ENCODE measurements around the gene UBALD2.
A peak's percentile ranks its signal among the peaks of the same experiment; 100 is the strongest.
"Not testable (repeated sequence)": the region's sequence is repeated elsewhere in the genome, so short reads cannot be mapped to it uniquely, and the experiment has no call there.

Gene UBALD2

GRCh38 chr17:76239538-76240274 is 25.4 kb upstream of the UBALD2 start:
- DNase-seq (ENCODE audit: low spot score): no peak
- peaks cover 5% of the 10 kb centered on the region for H3K27me3 Mint-ChIP-seq (ENCODE audit: low read depth)
- no peaks in the 10 kb centered on the region for H3K9me3 Mint-ChIP-seq
- peak overlapping the region; percentile 73 for H3K27ac Mint-ChIP-seq
- peaks cover 24% of the 10 kb centered on the region for H3K36me3 Mint-ChIP-seq (ENCODE audit: low read depth)
- H3K4me3 Mint-ChIP-seq: peak overlapping the region; percentile 86
- H3K4me1 Mint-ChIP-seq (ENCODE audit: low read depth): peaks cover 52% of the 10 kb centered on the region

GRCh38 chr17:76240461-76241203 is 24.5 kb upstream of the UBALD2 start, which contains the start of gene RNF157:
Gene RNF157, minus strand, starts transcription at chr17:76240493. Its CDS starts 253 bp downstream, at chr17:76240240.
- H3K27ac Mint-ChIP-seq: peak within 1 kb of the TSS; percentile 94
- H3K4me1 Mint-ChIP-seq (ENCODE audit: low read depth): peaks cover 56% of the 10 kb centered on the region
- peak; percentile 71 for DNase-seq (ENCODE audit: low spot score)
- peaks cover 24% of the 10 kb centered on the region for H3K36me3 Mint-ChIP-seq (ENCODE audit: low read depth)
- peaks cover 5% of the 10 kb centered on the region for H3K27me3 Mint-ChIP-seq (ENCODE audit: low read depth)
- H3K4me3 Mint-ChIP-seq: peak within 1 kb of the TSS; percentile 95
- H3K9me3 Mint-ChIP-seq: no peaks in the 10 kb centered on the region

GRCh38 chr17:76241204-76241538 is 24.0 kb upstream of the UBALD2 start:
- peaks cover 61% of the 10 kb centered on the region for H3K4me1 Mint-ChIP-seq (ENCODE audit: low read depth)
- peak overlapping the region; percentile 95 for H3K4me3 Mint-ChIP-seq
- peak overlapping the region; percentile 94 for H3K27ac Mint-ChIP-seq
- no peak for DNase-seq (ENCODE audit: low spot score)
- H3K9me3 Mint-ChIP-seq: no peaks in the 10 kb centered on the region
- peaks cover 5% of the 10 kb centered on the region for H3K27me3 Mint-ChIP-seq (ENCODE audit: low read depth)
- peaks cover 24% of the 10 kb centered on the region for H3K36me3 Mint-ChIP-seq (ENCODE audit: low read depth)

GRCh38 chr17:76241691-76242255 is 23.4 kb upstream of the UBALD2 start:
- peaks cover 20% of the 10 kb centered on the region for H3K36me3 Mint-ChIP-seq (ENCODE audit: low read depth)
- H3K27ac Mint-ChIP-seq: no peak overlapping the region
- peak overlapping the region; percentile 95 for H3K4me3 Mint-ChIP-seq
- no peaks in the 10 kb centered on the region for H3K9me3 Mint-ChIP-seq
- H3K4me1 Mint-ChIP-seq (ENCODE audit: low read depth): peaks cover 62% of the 10 kb centered on the region
- peaks cover 5% of the 10 kb centered on the region for H3K27me3 Mint-ChIP-seq (ENCODE audit: low read depth)
- DNase-seq (ENCODE audit: low spot score): no peak

- Mint-ChIP-seq H3K27ac (no peak overlapping the region), H3K4me3 (no peak overlapping the region), H3K4me1 (ENCODE audit: low read depth) (peaks cover 60% of the 10 kb centered on the region), H3K9me3 (no peaks in the 10 kb centered on the region), H3K27me3 (ENCODE audit: low read depth) (peaks cover 5% of the 10 kb centered on the region), H3K36me3 (ENCODE audit: low read depth) (peaks cover 6% of the 10 kb centered on the region)
- DNase-seq (ENCODE audit: low spot score): no peak
Observed at GRCh38 chr17:76243826-76244679, 21.1 kb upstream of the UBALD2 start.

- not testable (repeated sequence) for H3K27me3 Mint-ChIP-seq (ENCODE audit: low read depth); DNase-seq (ENCODE audit: low spot score); H3K4me3 Mint-ChIP-seq; H3K36me3 Mint-ChIP-seq (ENCODE audit: low read depth); H3K9me3 Mint-ChIP-seq
- H3K27ac Mint-ChIP-seq: peak overlapping the region; percentile 43
- peaks cover 59% of the 10 kb centered on the region for H3K4me1 Mint-ChIP-seq (ENCODE audit: low read depth)
Observed at GRCh38 chr17:76244721-76245120, 20.4 kb upstream of the UBALD2 start.

GRCh38 chr17:76246080-76247066 is 18.8 kb upstream of the UBALD2 start:
- Mint-ChIP-seq H3K27me3 (ENCODE audit: low read depth) (no peaks in the 10 kb centered on the region), H3K36me3 (ENCODE audit: low read depth) (peaks cover 2% of the 10 kb centered on the region), H3K4me1 (ENCODE audit: low read depth) (peaks cover 60% of the 10 kb centered on the region), H3K27ac (peak overlapping the region; percentile 93), H3K4me3 (peak overlapping the region; percentile 64), H3K9me3 (no peaks in the 10 kb centered on the region)
- peak; percentile 84 for DNase-seq (ENCODE audit: low spot score)

- peak overlapping the region; percentile 93 for H3K27ac Mint-ChIP-seq
- peaks cover 65% of the 10 kb centered on the region for H3K4me1 Mint-ChIP-seq (ENCODE audit: low read depth)
- H3K4me3 Mint-ChIP-seq: no peak overlapping the region
Observed at GRCh38 chr17:76247304-76247703, 17.8 kb upstream of the UBALD2 start.

GRCh38 chr17:76248013-76248782 is 16.9 kb upstream of the UBALD2 start:
- Mint-ChIP-seq H3K4me1 (ENCODE audit: low read depth) (peaks cover 68% of the 10 kb centered on the region), H3K27me3 (ENCODE audit: low read depth) (no peaks in the 10 kb centered on the region), H3K27ac (peak overlapping the region; percentile 72), H3K4me3 (peak overlapping the region; percentile 19), H3K9me3 (no peaks in the 10 kb centered on the region), H3K36me3 (ENCODE audit: low read depth) (no peaks in the 10 kb centered on the region)
- no peak for DNase-seq (ENCODE audit: low spot score)

More at GRCh38 chr17:76247304-76247703, 17.8 kb upstream of the UBALD2 start:
- no peaks in the 10 kb centered on the region for H3K9me3 Mint-ChIP-seq
- H3K27me3 Mint-ChIP-seq (ENCODE audit: low read depth): no peaks in the 10 kb centered on the region
- H3K36me3 Mint-ChIP-seq (ENCODE audit: low read depth): no peaks in the 10 kb centered on the region
- DNase-seq (ENCODE audit: low spot score): no peak

- no peak overlapping the region for H3K27ac Mint-ChIP-seq
- no peaks in the 10 kb centered on the region for H3K36me3 Mint-ChIP-seq (ENCODE audit: low read depth)
- DNase-seq (ENCODE audit: low spot score): no peak
- peaks cover 58% of the 10 kb centered on the region for H3K4me1 Mint-ChIP-seq (ENCODE audit: low read depth)
- no peaks in the 10 kb centered on the region for H3K9me3 Mint-ChIP-seq
- H3K4me3 Mint-ChIP-seq: no peak overlapping the region
- no peaks in the 10 kb centered on the region for H3K27me3 Mint-ChIP-seq (ENCODE audit: low read depth)
Observed at GRCh38 chr17:76250141-76250540, 15.0 kb upstream of the UBALD2 start.

GRCh38 chr17:76251478-76252039 is 13.6 kb upstream of the UBALD2 start:
- DNase-seq (ENCODE audit: low spot score): no peak
- Mint-ChIP-seq H3K36me3 (ENCODE audit: low read depth) (no peaks in the 10 kb centered on the region), H3K4me3 (peak overlapping the region; percentile 76), H3K9me3 (peaks cover 3% of the 10 kb centered on the region), H3K27me3 (ENCODE audit: low read depth) (no peaks in the 10 kb centered on the region), H3K27ac (peak overlapping the region; percentile 94), H3K4me1 (ENCODE audit: low read depth) (peaks cover 57% of the 10 kb centered on the region)

Measured in T-helper 2 cell treated with Interferon-gamma antibody and Interleukin-4, amounts not matched to agents 5 μg/mL and 100 μg/mL, for 36 hours (primary cell).